ENCODE data around the gene NTPCR.

DNA sequence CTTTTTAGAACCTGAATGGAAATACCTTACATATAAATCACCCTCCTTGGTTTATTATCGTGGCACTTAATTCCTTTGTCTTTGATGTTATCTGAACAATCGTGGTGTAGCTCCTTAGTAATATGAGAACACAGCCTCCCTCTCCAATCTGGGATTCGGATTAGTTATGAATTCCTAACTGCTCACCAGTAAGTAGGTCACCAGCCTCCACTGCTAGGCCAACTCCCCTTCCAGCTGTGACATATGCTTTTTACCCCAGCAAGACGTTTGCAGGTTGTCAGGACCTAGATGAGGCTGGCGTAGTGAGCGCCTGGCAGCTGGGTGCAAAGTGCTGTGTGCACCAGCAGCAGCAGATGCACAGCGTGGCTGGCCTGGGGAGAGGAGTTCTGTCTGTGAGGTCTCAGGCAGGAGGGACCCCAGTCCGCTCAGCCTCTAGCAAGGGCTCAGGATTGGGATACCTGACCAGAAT is 38.2 kb downstream of the NTPCR start:
- TF ChIP-seq, protein P1, sequence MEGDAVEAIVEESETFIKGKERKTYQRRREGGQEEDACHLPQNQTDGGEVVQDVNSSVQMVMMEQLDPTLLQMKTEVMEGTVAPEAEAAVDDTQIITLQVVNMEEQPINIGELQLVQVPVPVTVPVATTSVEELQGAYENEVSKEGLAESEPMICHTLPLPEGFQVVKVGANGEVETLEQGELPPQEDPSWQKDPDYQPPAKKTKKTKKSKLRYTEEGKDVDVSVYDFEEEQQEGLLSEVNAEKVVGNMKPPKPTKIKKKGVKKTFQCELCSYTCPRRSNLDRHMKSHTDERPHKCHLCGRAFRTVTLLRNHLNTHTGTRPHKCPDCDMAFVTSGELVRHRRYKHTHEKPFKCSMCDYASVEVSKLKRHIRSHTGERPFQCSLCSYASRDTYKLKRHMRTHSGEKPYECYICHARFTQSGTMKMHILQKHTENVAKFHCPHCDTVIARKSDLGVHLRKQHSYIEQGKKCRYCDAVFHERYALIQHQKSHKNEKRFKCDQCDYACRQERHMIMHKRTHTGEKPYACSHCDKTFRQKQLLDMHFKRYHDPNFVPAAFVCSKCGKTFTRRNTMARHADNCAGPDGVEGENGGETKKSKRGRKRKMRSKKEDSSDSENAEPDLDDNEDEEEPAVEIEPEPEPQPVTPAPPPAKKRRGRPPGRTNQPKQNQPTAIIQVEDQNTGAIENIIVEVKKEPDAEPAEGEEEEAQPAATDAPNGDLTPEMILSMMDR (IDR thresholded peaks at IDR 0.05): no peak
- TF ChIP-seq POLR2A (IDR thresholded peaks at IDR 0.05): no peak

Data from transverse colon (tissue), 3 donors.